Activated CD4-positive, alpha-beta memory T cell treated with anti-CD3 and anti-CD28 coated beads for 36 hours (primary cell): ENCODE measurements around the gene USP53. TPM values are rescaled to one million over a fixed set of nuclear protein-coding genes. Genes with fewer than 3 reads are reported as not detected.

ENCODE experiments used
- CTCF ChIA-PET: fragments of 350-600 bp; sonication (Branson Sonifier 250); formaldehyde crosslinking; loops from one replicate; lab custom pipeline; 2021; ENCODE audit warnings: antibody characterized with exemption, inconsistent platforms; lab: Charles Lee
- POLR2A ChIA-PET: fragments of 350-600 bp; sonication (Branson Sonifier 250); formaldehyde crosslinking; loops from one replicate; lab custom pipeline; 2021; ENCODE audit warnings: antibody characterized with exemption; lab: Charles Lee
- DNase-seq: peaks from one replicate; pipeline ENCODE4 v3.0.0-alpha.2; 2020
- H3K27ac Mint-ChIP-seq: one replicate; pipeline ENCODE4 v1.8.0; 2021; ENCODE audit warnings: mixed read lengths
- H3K27me3 Mint-ChIP-seq: one replicate; pipeline ENCODE4 v1.8.0; 2021; ENCODE audit warnings: mixed read lengths
- H3K36me3 Mint-ChIP-seq: one replicate; pipeline ENCODE4 v1.8.0; 2021; ENCODE audit warnings: mixed read lengths
- H3K4me1 Mint-ChIP-seq: one replicate; pipeline ENCODE4 v1.8.0; 2021; ENCODE audit warnings: low read depth, mixed read lengths
- H3K4me3 Mint-ChIP-seq: one replicate; pipeline ENCODE4 v1.8.0; 2021; ENCODE audit warnings: mild to moderate bottlenecking, mixed read lengths
- H3K9me3 Mint-ChIP-seq: one replicate; pipeline ENCODE4 v1.8.0; 2021; ENCODE audit warnings: mixed read lengths
- intact Hi-C: fragments of 100-400 bp; cut with micrococcal nuclease; formaldehyde crosslinking; loops from one replicate; pipeline ENCODE4 v1.15.1; 2023
- total RNA-seq, 2 experiments: library from RNA; stranded (reverse); gene quantifications; one replicate each; pipeline ENCODE4 v1.2.3, GENCODE V29; 2021

The USP53 gene
- total RNA-seq, 2 experiments from 2014 or later = 9.5 to 10.5 TPM

DNA sequence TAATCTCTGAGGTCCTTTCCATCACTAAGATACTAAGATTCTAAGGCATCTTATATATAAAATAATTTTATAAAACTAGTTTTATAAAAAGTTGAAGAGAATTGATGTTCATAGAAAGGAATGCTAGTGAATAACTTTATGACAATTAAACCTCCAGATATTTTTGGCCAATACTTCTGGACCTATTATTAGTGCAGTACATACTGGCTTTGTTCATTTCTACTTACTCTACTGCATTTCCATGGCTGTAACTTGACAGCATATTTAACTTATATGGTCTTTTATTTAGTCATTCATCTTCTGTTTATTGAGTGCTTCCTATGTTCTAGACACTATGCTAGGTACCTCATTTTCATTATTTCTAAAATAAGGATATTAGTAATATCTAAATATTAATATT is 6.8 kb upstream of the USP53 start:
- CTCF ChIA-PET = no interaction called here
- H3K27ac Mint-ChIP-seq = no peak overlapping the region
- DNase-seq = no peak
- peaks cover 21% of the 10 kb centered on the region for H3K4me1 Mint-ChIP-seq
- H3K36me3 Mint-ChIP-seq = no peaks in the 10 kb centered on the region
- peaks cover 4% of the 10 kb centered on the region for H3K9me3 Mint-ChIP-seq
- H3K27me3 Mint-ChIP-seq = no peaks in the 10 kb centered on the region
- POLR2A ChIA-PET = no interaction called here
- no peak overlapping the region for H3K4me3 Mint-ChIP-seq
- intact Hi-C loops = loop anchor here (5.0 kb wide), 1 partner anchor 368 kb away; the partner anchor contains the start of gene SEC24D

DNA sequence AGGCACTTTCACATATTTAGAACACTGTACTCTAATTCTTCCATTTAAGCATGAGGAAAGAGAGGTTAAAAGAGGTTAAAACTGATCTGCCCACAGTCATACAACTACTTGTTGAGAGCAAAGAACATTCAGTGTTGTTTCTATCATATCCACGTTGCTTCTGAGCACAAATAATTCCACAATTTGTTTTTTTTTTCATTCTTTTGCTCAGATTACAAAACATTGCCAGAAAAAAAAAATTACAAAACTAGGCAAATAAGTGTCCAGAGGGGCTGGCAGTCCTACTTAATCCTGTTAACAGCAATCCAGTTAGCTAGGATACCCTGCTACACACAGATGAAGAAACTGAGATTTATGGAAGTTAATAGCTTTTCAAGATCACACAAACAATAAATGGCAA is 6.3 kb upstream of the USP53 start:
- DNase-seq = no peak
- H3K27me3 Mint-ChIP-seq = no peaks in the 10 kb centered on the region
- peaks cover 4% of the 10 kb centered on the region for H3K9me3 Mint-ChIP-seq
- H3K4me3 Mint-ChIP-seq = no peak overlapping the region
- peaks cover 26% of the 10 kb centered on the region for H3K4me1 Mint-ChIP-seq
- ChIA-PET POLR2A (no interaction called here), CTCF (no interaction called here)
- intact Hi-C loops = loop anchor here (5.0 kb wide), 1 partner anchor 369 kb away; the partner anchor contains the start of gene SEC24D
- no peak overlapping the region for H3K27ac Mint-ChIP-seq
- H3K36me3 Mint-ChIP-seq = no peaks in the 10 kb centered on the region

DNA sequence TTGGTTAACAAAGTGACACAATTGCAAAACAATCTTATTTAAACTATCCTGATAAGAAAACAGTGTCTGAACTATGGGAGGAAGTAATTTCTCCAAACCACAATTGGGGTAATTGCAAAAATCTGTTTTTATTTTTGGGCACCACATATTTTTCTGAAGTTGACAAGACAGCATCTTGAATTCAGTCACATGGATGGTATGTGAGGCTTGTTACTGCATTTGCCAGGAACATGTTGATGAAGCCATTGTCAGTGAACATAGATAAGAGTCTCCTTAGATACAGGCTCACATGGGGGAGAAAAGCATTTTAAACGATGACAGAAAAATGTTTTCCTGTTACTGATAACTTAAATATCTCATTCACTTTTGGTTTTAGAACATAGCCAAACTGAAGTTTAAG is 5.5 kb upstream of the USP53 start:
- Mint-ChIP-seq H3K4me1 (peaks cover 33% of the 10 kb centered on the region), H3K4me3 (no peak overlapping the region), H3K36me3 (no peaks in the 10 kb centered on the region), H3K27ac (no peak overlapping the region), H3K9me3 (peaks cover under 1% of the 10 kb centered on the region), H3K27me3 (no peaks in the 10 kb centered on the region)
- intact Hi-C loops = loop anchor here (5.0 kb wide), 1 partner anchor 370 kb away; the partner anchor contains the start of gene SEC24D
- no peak for DNase-seq
- CTCF ChIA-PET = no interaction called here
- POLR2A ChIA-PET = no interaction called here

DNA sequence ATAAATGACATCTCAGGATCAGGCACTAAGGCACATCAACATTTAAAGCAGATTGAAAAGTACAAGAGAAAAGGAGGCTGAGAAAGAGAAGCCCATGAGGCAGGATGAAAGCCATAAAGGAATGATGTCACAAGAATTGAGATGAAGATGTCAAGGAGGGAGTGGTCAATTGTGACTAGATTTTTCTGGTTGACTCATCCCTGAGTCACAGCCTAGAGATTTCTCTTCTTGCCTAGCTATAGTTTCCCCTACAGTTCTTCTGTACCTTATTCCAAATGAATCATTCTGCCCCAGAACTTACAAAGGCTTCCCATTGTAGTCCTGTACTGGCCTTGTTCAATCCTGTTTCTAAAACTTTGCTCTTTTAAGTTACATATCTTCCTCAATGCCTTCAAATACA is 3.4 kb upstream of the USP53 start:
- Mint-ChIP-seq H3K27me3 (no peaks in the 10 kb centered on the region), H3K36me3 (no peaks in the 10 kb centered on the region), H3K27ac (peak overlapping the region; percentile 79), H3K9me3 (no peaks in the 10 kb centered on the region), H3K4me1 (peaks cover 33% of the 10 kb centered on the region), H3K4me3 (peak overlapping the region; percentile 45)
- DNase-seq = peak; percentile 59
- CTCF ChIA-PET = interaction anchor here (0.7 to 0.8 kb wide), 3 partner anchors 29 to 168 kb away, joined by 3 to 4 read pairs (median 3); no protein-coding TSS in a partner anchor
- intact Hi-C loops = loop anchor here (1.0 to 5.0 kb wide), 6 partner anchors 29 to 372 kb away; partner anchors contain the start of gene SEC24D
- POLR2A ChIA-PET = interaction anchor here (1.1 to 1.4 kb wide), 3 partner anchors 29 to 166 kb away, joined by 3 to 6 read pairs (median 3); no protein-coding TSS in a partner anchor

DNA sequence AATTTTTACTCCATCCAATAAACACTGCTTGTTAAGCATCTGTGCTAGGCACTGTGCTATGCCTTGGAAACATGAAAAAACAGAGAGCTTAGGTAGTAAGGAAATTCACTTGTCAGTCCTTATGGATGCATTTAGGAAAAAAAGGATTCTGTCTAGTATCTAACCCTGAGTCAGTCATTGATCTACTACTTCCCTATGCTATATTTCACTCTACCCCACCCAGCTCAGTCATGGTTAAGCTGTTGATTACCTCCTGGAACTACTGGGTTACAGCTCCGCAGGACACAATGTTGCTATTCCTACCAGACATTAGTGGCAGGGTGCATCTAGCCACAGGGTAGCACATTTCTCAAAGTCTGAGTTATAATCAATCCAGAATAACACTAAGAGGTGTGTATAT is 2.9 kb upstream of the USP53 start:
- intact Hi-C loops = loop anchor here (1.0 to 5.0 kb wide), 6 partner anchors 29 to 372 kb away; partner anchors contain the start of gene SEC24D
- Mint-ChIP-seq H3K4me3 (no peak overlapping the region), H3K9me3 (no peaks in the 10 kb centered on the region), H3K4me1 (peaks cover 35% of the 10 kb centered on the region), H3K36me3 (no peaks in the 10 kb centered on the region), H3K27me3 (no peaks in the 10 kb centered on the region), H3K27ac (peak overlapping the region; percentile 79)
- ChIA-PET POLR2A (interaction anchor here (1.1 to 1.4 kb wide), 3 partner anchors 28 to 166 kb away, joined by 3 to 6 read pairs (median 3); no protein-coding TSS in a partner anchor), CTCF (interaction anchor here (0.7 to 0.8 kb wide), 2 partner anchors 28 to 167 kb away, joined by 3 to 4 read pairs; no protein-coding TSS in a partner anchor)
- no peak for DNase-seq

DNA sequence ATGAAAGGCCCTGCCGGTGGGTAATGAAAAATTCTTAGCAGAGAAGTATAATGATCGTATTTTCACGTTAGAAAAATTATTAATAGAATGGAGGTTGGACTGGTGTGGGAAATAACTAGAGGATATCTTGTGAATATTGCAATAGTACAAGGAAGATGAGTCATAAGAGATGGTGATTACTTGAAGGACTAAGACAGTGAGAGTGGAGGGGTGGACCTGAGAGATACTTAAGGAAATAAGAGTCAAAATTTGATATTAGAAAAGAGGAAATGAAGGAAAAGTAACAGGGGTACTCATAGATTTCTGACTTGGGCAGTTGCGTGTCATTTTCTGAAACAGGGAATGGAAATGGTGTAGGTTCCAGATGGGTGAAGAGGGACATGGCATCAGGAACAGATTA is 1.7 kb upstream of the USP53 start:
- Mint-ChIP-seq H3K36me3 (no peaks in the 10 kb centered on the region), H3K4me1 (peaks cover 39% of the 10 kb centered on the region), H3K9me3 (no peaks in the 10 kb centered on the region), H3K27me3 (no peaks in the 10 kb centered on the region), H3K27ac (no peak overlapping the region), H3K4me3 (peak overlapping the region; percentile 88)
- ChIA-PET POLR2A (no interaction called here), CTCF (no interaction called here)
- intact Hi-C loops = loop anchor here (5.0 to 10.0 kb wide), 2 partner anchors 417 to 936 kb away; partner anchors contain the start of gene PDE5A
- no peak for DNase-seq

DNA sequence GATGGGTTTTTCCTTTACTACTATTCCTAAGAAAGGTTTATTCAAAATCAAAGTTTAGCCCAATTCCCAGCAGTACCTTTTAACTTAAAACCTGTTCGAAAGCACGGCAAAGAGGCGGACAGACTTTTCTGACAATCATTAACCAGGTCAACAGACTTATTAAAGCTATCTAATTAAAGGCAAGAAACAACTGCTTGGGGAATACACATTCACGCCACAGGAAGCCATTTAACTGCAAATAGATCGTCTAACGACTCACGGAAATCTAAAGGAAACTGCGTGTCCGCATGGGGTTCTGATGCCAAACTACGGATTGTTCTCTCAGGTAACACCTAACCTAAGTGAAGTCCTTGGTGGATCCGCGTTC is 663 bp upstream of the USP53 start:
- POLR2A ChIA-PET = interaction anchor here (0.8 to 2.4 kb wide), 3 partner anchors 26 to 88 kb away, joined by 3 to 23 read pairs (median 10); a partner anchor contains a TSS
- DNase-seq = no peak
- no peaks in the 10 kb centered on the region for H3K27me3 Mint-ChIP-seq

DNA sequence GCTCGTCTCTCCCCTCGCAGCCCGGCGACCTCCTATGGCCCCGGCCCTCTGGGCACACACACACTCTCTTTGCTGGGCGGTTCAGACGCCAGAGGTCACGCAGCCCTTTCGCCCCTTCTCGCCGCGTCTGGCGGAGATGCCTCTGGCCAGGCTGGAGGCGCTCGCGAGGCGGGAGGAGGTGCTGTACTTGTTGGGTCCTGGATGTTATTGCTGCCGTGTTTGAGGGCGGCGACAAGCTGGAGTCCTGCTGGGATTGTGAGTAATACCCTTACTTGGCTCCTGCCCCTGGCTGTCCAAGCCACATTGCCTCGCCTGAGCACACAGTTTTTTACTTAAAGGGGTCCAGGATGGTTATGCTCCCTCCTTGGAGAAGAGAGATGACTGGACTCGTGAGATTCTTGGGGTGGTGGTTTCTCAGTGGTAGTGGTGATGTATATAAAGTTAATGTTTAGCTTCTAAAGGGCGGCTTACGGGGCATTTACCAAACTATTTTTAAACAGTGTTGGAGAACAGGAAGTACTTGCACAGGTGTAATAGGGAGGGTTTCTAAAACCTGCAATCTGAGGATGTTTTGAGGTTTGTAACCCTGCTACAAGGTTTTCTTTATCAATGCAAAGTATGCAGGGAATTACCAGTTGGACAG is 572 bp downstream of the USP53 start:
- Mint-ChIP-seq H3K4me3 (peak overlapping the region; percentile 88), H3K36me3 (peaks cover 7% of the 10 kb centered on the region), H3K9me3 (no peaks in the 10 kb centered on the region), H3K4me1 (peaks cover 43% of the 10 kb centered on the region), H3K27me3 (no peaks in the 10 kb centered on the region), H3K27ac (peak overlapping the region; percentile 96)
- intact Hi-C loops = loop anchor here (1.0 to 10.0 kb wide), 7 partner anchors 51 to 938 kb away; partner anchors contain the start of genes MAD2L1 and PDE5A
- CTCF ChIA-PET = interaction anchor here (0.6 to 2.1 kb wide), 5 partner anchors 11 to 172 kb away, joined by 3 to 14 read pairs (median 3); no protein-coding TSS in a partner anchor
- POLR2A ChIA-PET = interaction anchor here (0.8 to 2.4 kb wide), 7 partner anchors 16 to 241 kb away, joined by 3 to 23 read pairs (median 4); a partner anchor contains a TSS
- DNase-seq = peak; percentile 79

More for the DNA sequence above, 663 bp upstream of the USP53 start:
- Mint-ChIP-seq H3K9me3 (no peaks in the 10 kb centered on the region), H3K27ac (peak overlapping the region; percentile 96), H3K4me1 (peaks cover 39% of the 10 kb centered on the region), H3K36me3 (no peaks in the 10 kb centered on the region), H3K4me3 (peak overlapping the region; percentile 88)
- intact Hi-C loops = loop anchor here (1.0 to 10.0 kb wide), 6 partner anchors 74 to 937 kb away; partner anchors contain the start of genes MAD2L1 and PDE5A
- CTCF ChIA-PET = interaction anchor here (2.1 kb wide), 1 partner anchor 26 kb away, joined by 14 read pairs; no protein-coding TSS in a partner anchor

DNA sequence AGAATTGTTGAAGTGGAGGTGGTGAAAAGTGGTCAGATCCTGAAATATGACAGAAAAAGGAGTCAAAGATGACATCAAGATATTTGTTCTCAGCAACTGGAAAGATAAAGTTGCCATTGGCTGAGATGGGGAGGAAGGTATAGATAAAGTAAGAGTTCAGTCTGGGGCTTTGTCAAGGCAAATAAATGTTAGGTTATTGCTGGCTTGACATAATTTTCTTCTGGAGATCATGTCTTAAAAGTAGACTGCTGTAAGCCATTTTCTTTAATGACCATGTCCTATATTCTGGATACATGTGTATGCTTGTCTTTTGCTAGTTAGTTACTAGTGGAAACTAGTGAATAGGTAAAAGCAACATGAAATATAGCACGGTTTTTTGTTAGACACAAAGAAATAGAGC is 5.6 kb downstream of the USP53 start:
- Mint-ChIP-seq H3K27ac (no peak overlapping the region), H3K27me3 (no peaks in the 10 kb centered on the region), H3K4me1 (peaks cover 17% of the 10 kb centered on the region), H3K9me3 (peaks cover 3% of the 10 kb centered on the region), H3K4me3 (no peak overlapping the region), H3K36me3 (peaks cover 29% of the 10 kb centered on the region)
- DNase-seq = no peak
- intact Hi-C loops = loop anchor here (10.0 kb wide), 1 partner anchor 943 kb away; no protein-coding TSS in a partner anchor
- CTCF ChIA-PET = no interaction called here
- POLR2A ChIA-PET = no interaction called here

DNA sequence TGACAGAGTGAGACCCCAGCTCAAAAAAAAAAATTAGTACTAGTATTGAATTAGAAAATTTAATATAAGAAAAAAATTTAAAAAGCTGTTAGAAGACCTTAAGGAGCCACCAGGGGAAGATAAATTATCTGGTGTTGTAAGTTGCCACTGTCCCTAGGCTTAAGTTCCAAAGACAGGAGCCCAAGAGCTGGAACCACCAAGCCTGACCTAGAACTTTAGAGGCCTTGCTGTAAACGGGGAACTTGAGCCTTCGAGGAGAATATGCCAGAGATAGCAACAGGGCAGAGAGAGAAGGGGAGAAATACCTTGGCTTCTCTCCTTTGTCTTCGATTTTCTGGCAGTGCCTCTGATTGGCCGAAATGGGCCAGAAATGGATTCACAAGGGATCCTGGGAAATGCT is 8.9 kb downstream of the USP53 start:
- Mint-ChIP-seq H3K27me3 (no peaks in the 10 kb centered on the region), H3K4me3 (no peak overlapping the region), H3K4me1 (peaks cover 11% of the 10 kb centered on the region), H3K36me3 (peaks cover 38% of the 10 kb centered on the region), H3K27ac (no peak overlapping the region), H3K9me3 (peaks cover 3% of the 10 kb centered on the region)
- CTCF ChIA-PET = interaction anchor here (0.6 kb wide), 1 partner anchor 36 kb away, joined by 4 read pairs; no protein-coding TSS in a partner anchor
- POLR2A ChIA-PET = no interaction called here
- DNase-seq = no peak
- intact Hi-C loops = no loop called here

DNA sequence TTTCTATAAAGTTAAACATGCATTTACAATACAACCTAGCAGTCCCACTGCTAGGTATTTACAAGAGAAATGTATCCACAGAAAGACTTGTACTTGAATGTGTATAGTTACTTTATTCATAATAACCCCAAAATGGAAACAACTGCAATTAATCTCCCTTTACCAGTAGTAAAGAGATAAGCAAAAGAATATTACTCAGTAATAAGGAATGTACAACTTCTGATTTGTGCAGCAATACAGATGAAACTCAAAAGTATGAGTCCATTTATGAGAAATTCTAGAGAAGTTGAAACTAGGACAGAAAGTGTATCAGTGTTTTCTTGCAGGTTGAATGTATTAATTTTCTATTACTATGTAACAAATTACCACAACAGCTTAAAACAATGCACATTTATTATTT is 15.2 kb downstream of the USP53 start:
- Mint-ChIP-seq H3K4me1 (peaks cover 23% of the 10 kb centered on the region), H3K27me3 (no peaks in the 10 kb centered on the region), H3K27ac (no peak overlapping the region), H3K4me3 (no peak overlapping the region), H3K9me3 (peaks cover 3% of the 10 kb centered on the region), H3K36me3 (peaks cover 16% of the 10 kb centered on the region)
- intact Hi-C loops = no loop called here
- POLR2A ChIA-PET = no interaction called here
- CTCF ChIA-PET = interaction anchor here (2.0 kb wide), 1 partner anchor 10 kb away, joined by 5 read pairs; no protein-coding TSS in a partner anchor
- DNase-seq = no peak

DNA sequence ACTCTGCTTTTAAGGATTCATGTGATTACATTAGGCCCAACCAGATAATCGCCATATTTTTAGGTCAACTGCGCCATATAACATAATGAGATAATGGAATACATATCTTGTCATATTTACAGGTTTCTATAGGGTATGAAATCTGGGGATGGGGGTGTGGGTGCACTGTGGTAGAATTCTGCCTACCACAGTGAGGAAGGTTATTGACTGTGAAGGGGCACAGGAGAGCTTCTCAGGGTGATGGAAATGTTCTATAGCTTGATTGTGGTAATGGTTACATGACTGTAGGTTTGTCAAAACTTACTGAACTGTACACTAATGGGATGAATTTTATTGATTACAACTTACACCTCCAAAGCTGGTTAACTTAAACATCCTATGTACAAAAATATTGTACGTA is 15.9 kb downstream of the USP53 start:
- H3K27me3 Mint-ChIP-seq = no peaks in the 10 kb centered on the region
- peaks cover 13% of the 10 kb centered on the region for H3K36me3 Mint-ChIP-seq
- no peak overlapping the region for H3K4me3 Mint-ChIP-seq
- H3K4me1 Mint-ChIP-seq = peaks cover 28% of the 10 kb centered on the region
- intact Hi-C loops = no loop called here
- POLR2A ChIA-PET = interaction anchor here (0.7 to 1.1 kb wide), 2 partner anchors 9 to 16 kb away, joined by 3 to 5 read pairs; partner anchors contain the start of gene USP53
- peaks cover 3% of the 10 kb centered on the region for H3K9me3 Mint-ChIP-seq
- H3K27ac Mint-ChIP-seq = no peak overlapping the region
- DNase-seq = no peak
- CTCF ChIA-PET = interaction anchor here (1.0 to 2.0 kb wide), 2 partner anchors 9 to 15 kb away, joined by 3 to 5 read pairs; no protein-coding TSS in a partner anchor
